ENCODE results near the gene CKS1B.

The CKS1B gene

DNA sequence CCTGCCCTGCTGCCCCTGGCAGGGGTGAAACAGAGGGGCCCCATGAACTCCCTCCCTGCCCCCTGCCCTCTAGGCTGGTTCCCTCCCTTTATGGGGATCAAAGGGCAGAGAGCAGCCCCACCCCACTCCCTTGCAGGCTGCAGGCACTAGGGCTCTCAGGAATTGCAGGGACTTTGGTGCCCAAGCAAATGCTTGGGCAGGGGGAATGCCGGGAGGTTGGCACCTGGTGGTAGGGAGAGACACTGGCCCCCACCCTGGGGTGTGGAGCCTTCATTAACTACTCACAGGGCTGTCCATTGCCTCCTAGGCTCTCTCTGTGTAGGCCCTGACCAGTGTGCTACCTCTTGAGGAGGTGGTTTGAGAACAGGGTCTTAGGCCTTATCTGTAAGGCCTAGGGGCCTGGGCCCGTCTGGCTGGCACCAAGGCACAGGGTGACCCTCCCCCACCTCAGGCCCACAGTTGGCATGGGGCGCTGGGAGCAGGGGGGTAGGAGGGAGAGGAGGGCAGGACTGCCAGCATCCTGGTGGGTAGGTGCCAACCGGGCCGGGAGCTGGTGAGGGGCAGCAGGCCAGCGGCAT, 32.9 kb downstream of the CKS1B start:
- Histone ChIP-seq H3K27ac (ENCODE audit: low read depth, low read length) (no peak overlapping the region), H3K9ac (ENCODE audit: low read depth, low read length) (no peak overlapping the region), H3K4me1 (ENCODE audit: insufficient read depth, low read length) (peaks cover 19% of the 10 kb centered on the region), H3K4me3 (ENCODE audit: low read length) (no peak overlapping the region), H3K36me3 (ENCODE audit: insufficient read depth, low read length) (no peaks in the 10 kb centered on the region), H3K27me3 (ENCODE audit: insufficient read depth, low read length) (no peaks in the 10 kb centered on the region), H3K9me3 (ENCODE audit: insufficient read depth, low read depth, low read length) (no peaks in the 10 kb centered on the region)
- 91% methylated on average over 6 of the region's 6 CpGs for WGBS

DNA sequence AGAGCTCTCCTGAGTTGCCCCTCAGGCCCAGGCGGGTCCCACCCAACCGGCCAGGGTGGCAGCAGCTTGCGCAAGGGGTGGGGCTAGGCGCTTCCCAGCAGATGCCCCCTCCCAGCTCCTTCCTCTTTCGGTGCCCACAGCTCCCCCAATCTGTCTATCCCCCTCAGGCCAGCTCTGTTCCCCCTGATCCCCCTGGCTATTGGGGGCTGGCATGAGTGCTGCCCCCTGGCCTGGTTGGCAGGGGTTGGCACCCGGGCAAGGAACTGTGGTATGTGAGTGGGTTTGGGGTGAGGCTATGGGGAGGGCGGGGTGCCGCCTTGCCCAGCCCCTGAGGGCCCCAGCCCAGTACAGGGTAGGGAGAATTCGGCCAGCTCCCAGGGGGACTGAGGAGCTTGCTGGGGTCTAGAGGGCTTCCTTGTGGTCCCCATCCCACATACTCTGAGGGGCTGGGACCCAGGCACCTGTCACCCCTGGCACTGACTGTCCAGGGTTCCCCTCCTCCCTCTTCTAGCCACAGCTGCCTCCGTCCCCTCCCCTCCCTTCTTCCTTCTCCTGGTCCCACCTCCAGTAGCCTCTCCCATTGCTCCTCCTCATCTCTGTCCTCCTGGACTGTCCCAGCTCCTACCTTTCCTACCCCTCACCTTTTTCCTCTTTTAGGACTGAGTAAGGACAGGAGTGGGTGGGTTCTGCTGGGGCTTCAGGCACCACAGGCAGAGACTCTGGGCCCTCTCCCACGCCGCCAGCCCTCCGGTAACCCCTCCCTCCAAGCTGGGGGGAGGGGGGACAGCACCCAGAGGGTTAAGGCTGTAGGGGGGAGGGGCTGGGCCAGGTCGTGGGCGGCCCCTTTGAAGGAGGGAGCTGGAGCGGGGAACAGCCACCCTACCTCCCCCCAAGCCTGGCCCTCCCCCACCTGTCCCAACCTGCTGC, 33.8 kb downstream of the CKS1B start:
- Histone ChIP-seq H3K36me3 (ENCODE audit: insufficient read depth, low read length) (no peaks in the 10 kb centered on the region), H3K4me3 (ENCODE audit: low read length) (peak overlapping the region; percentile 28; the same call in 1 of the 2 replicates), H3K9me3 (ENCODE audit: insufficient read depth, low read depth, low read length) (no peaks in the 10 kb centered on the region), H3K9ac (ENCODE audit: low read depth, low read length) (no peak overlapping the region), H3K27ac (ENCODE audit: low read depth, low read length) (peak overlapping the region; percentile 49; the same call in 1 of the 2 replicates), H3K4me1 (ENCODE audit: insufficient read depth, low read length) (peaks cover 26% of the 10 kb centered on the region), H3K27me3 (ENCODE audit: insufficient read depth, low read length) (no peaks in the 10 kb centered on the region)
- 73% methylated on average over 11 of the region's 16 CpGs for WGBS

DNA sequence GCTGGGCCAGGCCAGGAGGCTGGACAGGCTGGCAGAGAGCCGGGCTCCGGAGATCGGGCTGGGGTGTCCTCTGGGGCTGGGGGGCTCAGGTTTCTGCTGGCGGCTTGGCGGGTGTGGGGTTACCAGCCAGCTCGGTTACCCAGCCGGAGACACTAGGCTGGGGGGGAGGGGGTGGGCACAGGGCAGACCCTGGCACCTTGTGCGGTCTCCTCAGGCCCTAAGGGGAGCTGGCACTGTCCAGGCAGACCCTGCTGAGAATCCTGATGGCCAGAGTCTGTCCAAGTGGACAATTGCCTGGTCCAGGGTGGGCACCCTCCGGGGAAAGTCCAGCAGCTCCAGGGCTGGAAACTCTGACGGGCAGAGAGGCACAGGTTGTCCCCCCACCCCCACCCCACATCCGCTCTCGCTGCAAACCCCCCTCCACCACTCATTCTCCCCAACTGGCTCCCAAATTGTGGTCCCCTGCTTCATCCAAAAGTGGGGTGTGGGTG, 34.8 kb downstream of the CKS1B start:
- peaks cover 24% of the 10 kb centered on the region for H3K4me1 ChIP-seq (ENCODE audit: insufficient read depth, low read length)
- no peaks in the 10 kb centered on the region for H3K27me3 ChIP-seq (ENCODE audit: insufficient read depth, low read length)
- 94% methylated on average over 12 of the region's 12 CpGs for WGBS
- no peak overlapping the region; the same call in 1 of the 2 replicates for H3K4me3 ChIP-seq (ENCODE audit: low read length)
- H3K27ac ChIP-seq (ENCODE audit: low read depth, low read length) = no peak overlapping the region
- H3K9me3 ChIP-seq (ENCODE audit: insufficient read depth, low read depth, low read length) = no peaks in the 10 kb centered on the region
- peaks cover 4% of the 10 kb centered on the region for H3K36me3 ChIP-seq (ENCODE audit: insufficient read depth, low read length)
- no peak overlapping the region for H3K9ac ChIP-seq (ENCODE audit: low read depth, low read length)

DNA sequence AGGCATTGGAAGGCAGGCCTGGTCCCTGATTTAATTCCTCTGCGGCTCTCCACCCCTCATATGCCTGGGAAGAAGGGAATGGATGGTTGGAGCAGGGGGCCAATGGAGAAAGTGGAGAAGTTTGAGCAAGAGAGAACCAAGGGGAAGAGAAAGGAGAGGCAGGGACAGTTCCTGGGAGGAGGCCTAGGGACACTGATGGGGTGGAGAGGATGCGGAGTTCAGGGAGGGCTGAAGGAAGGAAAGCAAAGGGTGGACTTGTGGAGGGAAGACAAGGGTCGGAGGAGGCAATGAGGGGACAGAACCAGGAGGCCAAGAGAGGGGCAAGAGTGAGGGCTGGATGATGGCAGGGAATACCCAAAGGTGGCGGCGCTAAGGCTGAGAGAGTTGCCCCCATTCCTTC, 35.3 kb downstream of the CKS1B start:
- no peak overlapping the region for H3K27ac ChIP-seq (ENCODE audit: low read depth, low read length)
- no peaks in the 10 kb centered on the region for H3K9me3 ChIP-seq (ENCODE audit: insufficient read depth, low read depth, low read length)
- peaks cover 19% of the 10 kb centered on the region for H3K4me1 ChIP-seq (ENCODE audit: insufficient read depth, low read length)
- no peak overlapping the region for H3K9ac ChIP-seq (ENCODE audit: low read depth, low read length)
- H3K36me3 ChIP-seq (ENCODE audit: insufficient read depth, low read length) = peaks cover 9% of the 10 kb centered on the region
- no peak overlapping the region for H3K4me3 ChIP-seq (ENCODE audit: low read length)
- no peaks in the 10 kb centered on the region for H3K27me3 ChIP-seq (ENCODE audit: insufficient read depth, low read length)
- 88% methylated on average over 3 of the region's 5 CpGs for WGBS

DNA sequence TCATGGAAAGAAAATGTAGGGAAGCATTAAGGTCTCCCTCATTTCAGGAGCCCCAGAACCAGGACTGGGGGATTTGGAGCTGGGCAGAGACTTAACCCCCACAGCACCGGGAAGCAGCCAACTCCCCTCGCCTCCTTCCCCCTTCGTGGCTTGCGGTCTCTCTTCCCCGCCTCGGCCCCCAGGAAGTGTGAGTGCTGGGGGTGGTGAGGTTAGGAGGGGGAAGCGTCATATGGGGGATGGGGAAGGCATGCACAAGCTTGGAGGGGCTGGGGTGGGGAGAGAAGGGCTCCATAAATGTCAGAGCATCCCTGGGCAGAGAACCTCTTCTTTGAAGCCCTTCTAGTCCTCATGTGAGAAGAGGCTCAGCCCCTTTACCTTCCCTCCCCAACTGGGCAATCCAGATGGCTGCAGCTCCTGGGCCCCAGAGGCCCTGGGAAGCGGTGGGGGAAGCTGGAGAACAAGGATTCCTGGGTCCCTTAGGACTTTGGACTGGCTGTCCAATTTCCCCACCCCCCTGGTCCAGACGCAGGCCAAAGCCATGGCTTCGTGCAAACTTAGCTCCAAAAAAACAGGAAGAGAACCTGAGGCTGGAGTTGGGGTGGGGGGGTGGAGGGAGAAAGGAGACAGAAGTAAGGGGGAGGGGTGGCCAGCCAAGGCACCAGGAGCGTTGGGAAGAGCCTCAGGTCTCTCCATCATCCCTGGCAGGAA, 35.9 kb downstream of the CKS1B start:
- peaks cover 17% of the 10 kb centered on the region for H3K4me1 ChIP-seq (ENCODE audit: insufficient read depth, low read length)
- no peak overlapping the region for H3K4me3 ChIP-seq (ENCODE audit: low read length)
- no peak overlapping the region for H3K27ac ChIP-seq (ENCODE audit: low read depth, low read length)
- 74% methylated on average over 4 of the region's 11 CpGs for WGBS
- H3K36me3 ChIP-seq (ENCODE audit: insufficient read depth, low read length) = peaks cover 15% of the 10 kb centered on the region
- H3K9me3 ChIP-seq (ENCODE audit: insufficient read depth, low read depth, low read length) = no peaks in the 10 kb centered on the region
- H3K9ac ChIP-seq (ENCODE audit: low read depth, low read length) = no peak overlapping the region
- H3K27me3 ChIP-seq (ENCODE audit: insufficient read depth, low read length) = no peaks in the 10 kb centered on the region

DNA sequence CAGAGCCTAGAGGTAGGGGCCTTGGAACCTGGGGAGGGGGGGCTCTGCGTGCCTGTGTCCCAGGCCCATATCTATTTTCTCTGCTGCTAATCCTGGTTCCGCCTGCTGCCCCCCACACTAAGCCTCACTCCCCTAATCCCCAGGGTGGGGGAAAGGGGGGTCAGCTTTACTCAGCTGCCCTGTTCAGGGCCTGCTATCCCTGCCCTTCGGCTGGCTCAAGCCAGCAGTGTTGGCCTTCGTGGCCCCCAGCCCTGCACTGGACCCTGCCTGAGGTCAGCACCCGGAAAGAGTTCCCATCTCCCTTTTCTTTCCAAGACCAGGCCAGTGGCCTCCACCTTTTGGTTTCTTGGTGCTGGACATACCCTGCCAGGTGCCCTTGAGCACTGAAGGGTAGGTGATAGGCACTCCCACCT, 36.5 kb downstream of the CKS1B start:
- no peaks in the 10 kb centered on the region for H3K9me3 ChIP-seq (ENCODE audit: insufficient read depth, low read depth, low read length)
- H3K27ac ChIP-seq (ENCODE audit: low read depth, low read length) = no peak overlapping the region
- no peak overlapping the region for H3K9ac ChIP-seq (ENCODE audit: low read depth, low read length)
- H3K36me3 ChIP-seq (ENCODE audit: insufficient read depth, low read length) = peaks cover 21% of the 10 kb centered on the region
- no peak overlapping the region for H3K4me3 ChIP-seq (ENCODE audit: low read length)
- H3K27me3 ChIP-seq (ENCODE audit: insufficient read depth, low read length) = no peaks in the 10 kb centered on the region
- 88% methylated on average over 3 of the region's 5 CpGs for WGBS
- H3K4me1 ChIP-seq (ENCODE audit: insufficient read depth, low read length) = peaks cover 17% of the 10 kb centered on the region

DNA sequence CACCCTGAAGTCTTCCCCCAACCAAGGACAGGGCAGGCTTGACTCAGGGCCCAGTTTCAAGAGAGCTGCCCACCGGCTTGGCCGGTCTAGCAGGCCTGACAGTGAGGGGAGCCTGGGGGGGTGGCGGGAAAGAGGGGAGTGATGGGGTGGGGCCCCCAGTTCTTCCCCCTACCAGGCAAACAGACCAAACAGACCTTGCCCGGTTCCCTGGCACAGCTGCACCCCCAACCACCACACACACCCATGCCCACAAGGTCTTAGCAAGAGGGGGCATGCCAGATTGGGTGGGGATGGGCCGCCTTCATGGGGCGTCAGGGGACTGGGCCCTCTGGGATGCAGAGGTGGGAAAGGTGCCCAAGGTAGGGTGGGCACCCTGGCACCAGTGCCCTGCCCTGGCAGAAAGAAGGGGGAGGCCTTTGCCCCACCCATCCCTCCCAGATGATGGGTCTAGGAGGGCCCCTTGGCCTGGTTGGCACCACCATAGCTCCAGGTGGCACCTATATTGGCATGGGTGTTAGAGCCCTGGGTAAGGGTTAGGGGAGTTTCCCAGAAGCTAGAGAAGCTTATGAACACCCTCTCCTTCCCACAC, 37.0 kb downstream of the CKS1B start:
- H3K4me1 ChIP-seq (ENCODE audit: insufficient read depth, low read length) = peaks cover 19% of the 10 kb centered on the region
- WGBS = 100% methylated on average over 2 of the region's 6 CpGs
- H3K9me3 ChIP-seq (ENCODE audit: insufficient read depth, low read depth, low read length) = no peaks in the 10 kb centered on the region
- no peak overlapping the region for H3K27ac ChIP-seq (ENCODE audit: low read depth, low read length)
- H3K9ac ChIP-seq (ENCODE audit: low read depth, low read length) = no peak overlapping the region
- H3K27me3 ChIP-seq (ENCODE audit: insufficient read depth, low read length) = no peaks in the 10 kb centered on the region
- H3K4me3 ChIP-seq (ENCODE audit: low read length) = no peak overlapping the region
- peaks cover 25% of the 10 kb centered on the region for H3K36me3 ChIP-seq (ENCODE audit: insufficient read depth, low read length)

DNA sequence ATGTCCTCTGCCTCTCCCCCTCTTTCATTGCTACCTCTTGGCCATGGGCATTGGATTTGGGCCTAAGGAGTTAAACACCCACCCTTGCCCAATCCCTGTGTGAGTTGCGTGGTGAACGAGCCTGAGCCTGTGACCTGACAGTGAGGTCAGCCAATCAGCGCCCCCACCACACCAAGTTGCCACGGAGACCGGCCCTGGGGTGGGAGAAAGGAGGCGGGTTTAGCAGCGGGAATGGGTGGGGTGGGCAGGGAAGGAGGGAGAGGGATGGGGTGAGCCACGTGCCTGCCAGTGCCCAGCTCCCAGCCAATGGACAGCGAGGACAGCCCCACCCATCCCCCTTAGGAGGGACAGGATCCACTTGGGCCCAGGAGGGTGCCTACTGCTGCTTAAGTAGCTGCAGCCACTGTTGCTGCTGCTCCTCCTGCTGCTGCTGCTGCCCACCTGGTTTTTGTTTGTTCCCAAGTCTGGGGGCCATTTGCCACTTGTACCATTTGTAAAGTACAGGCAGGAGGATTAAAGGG, 37.6 kb downstream of the CKS1B start:
- H3K9me3 ChIP-seq (ENCODE audit: insufficient read depth, low read depth, low read length) = no peaks in the 10 kb centered on the region
- H3K4me3 ChIP-seq (ENCODE audit: low read length) = peak overlapping the region; percentile 22; the same call in 1 of the 2 replicates
- H3K27ac ChIP-seq (ENCODE audit: low read depth, low read length) = peak overlapping the region; percentile 58
- no peaks in the 10 kb centered on the region for H3K27me3 ChIP-seq (ENCODE audit: insufficient read depth, low read length)
- peaks cover 25% of the 10 kb centered on the region for H3K36me3 ChIP-seq (ENCODE audit: insufficient read depth, low read length)
- peaks cover 24% of the 10 kb centered on the region for H3K4me1 ChIP-seq (ENCODE audit: insufficient read depth, low read length)
- no peak overlapping the region for H3K9ac ChIP-seq (ENCODE audit: low read depth, low read length)
- WGBS = 16% methylated on average over 9 of the region's 9 CpGs

DNA sequence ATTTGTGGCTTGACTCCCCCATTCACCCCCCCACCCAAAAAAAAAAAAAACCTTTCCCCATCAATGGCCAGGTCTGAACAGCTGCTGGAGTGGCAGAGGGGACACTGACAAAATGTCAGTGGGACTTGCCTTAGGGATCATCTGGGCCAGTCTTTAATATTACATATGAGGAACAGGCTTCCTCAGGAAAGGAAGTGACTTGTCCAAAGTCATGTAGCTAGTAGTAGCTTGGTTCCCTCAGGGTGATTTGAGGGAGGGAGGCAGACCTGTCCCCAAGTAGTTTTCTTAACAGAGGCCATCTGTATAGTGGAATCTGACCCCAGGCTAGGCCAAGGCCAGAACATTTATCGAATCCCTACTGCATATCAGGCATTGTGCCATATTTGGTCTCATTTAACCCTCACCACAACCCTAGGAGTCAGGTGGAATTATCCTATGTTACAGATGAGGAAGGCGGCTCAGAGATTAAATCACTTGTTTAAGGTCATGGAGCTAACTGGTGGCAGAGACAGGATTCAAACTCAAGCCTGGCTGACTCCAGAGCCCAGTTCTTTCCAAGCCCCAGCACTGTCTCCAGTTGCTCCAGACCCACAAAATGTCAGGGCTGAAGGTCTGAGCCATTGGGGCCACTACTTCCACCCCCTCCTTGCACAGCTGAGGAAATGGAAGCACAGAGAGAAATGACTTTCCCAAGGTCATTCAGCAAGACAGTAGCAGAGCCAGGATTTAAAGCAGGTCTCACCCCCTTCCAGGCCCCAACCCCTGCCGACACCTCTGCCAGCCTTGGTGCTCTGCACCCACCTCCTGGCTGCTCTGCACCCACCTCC, 38.5 kb downstream of the CKS1B start:
- Histone ChIP-seq H3K4me1 (ENCODE audit: insufficient read depth, low read length) (peaks cover 28% of the 10 kb centered on the region), H3K9ac (ENCODE audit: low read depth, low read length) (no peak overlapping the region), H3K9me3 (ENCODE audit: insufficient read depth, low read depth, low read length) (no peaks in the 10 kb centered on the region), H3K27me3 (ENCODE audit: insufficient read depth, low read length) (no peaks in the 10 kb centered on the region), H3K36me3 (ENCODE audit: insufficient read depth, low read length) (peaks cover 25% of the 10 kb centered on the region), H3K4me3 (ENCODE audit: low read length) (no peak overlapping the region), H3K27ac (ENCODE audit: low read depth, low read length) (no peak overlapping the region)
- WGBS = 98% methylated on average over 3 of the region's 3 CpGs

DNA sequence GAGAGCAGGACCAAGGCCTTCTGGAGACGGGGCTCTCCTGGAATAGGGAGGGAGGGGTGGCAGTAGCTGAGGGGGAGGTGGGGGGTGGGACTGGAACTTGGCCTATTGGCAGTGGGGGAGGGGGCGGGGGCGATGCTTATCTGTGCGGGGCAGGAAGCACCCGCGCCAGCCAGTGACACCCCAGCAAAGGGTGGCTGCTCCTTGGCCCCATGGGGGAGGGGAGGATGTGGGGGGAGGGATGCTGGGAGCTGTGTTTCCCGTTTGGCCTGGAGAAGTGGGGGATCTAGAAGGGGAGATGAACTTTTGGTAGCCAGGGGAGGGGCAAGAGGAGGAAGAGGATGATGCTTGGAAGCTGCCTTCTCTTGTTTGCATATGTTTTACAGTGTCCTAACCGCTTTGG, 39.2 kb downstream of the CKS1B start:
- Histone ChIP-seq H3K9ac (ENCODE audit: low read depth, low read length) (no peak overlapping the region), H3K9me3 (ENCODE audit: insufficient read depth, low read depth, low read length) (no peaks in the 10 kb centered on the region), H3K4me3 (ENCODE audit: low read length) (no peak overlapping the region), H3K27me3 (ENCODE audit: insufficient read depth, low read length) (no peaks in the 10 kb centered on the region), H3K27ac (ENCODE audit: low read depth, low read length) (no peak overlapping the region), H3K4me1 (ENCODE audit: insufficient read depth, low read length) (peaks cover 27% of the 10 kb centered on the region), H3K36me3 (ENCODE audit: insufficient read depth, low read length) (peaks cover 25% of the 10 kb centered on the region)
- 77% methylated on average over 8 of the region's 8 CpGs for WGBS
